ENCODE results near the gene NLRX1. TPM values are rescaled to one million over a fixed set of nuclear protein-coding genes. Genes with fewer than 3 reads are reported as not detected.

NLRX1 gene
- total and polyA plus RNA-seq, 10 of the 15 experiments (the other 5 are each of a cell fraction or from before 2014, with no cell fraction given) = 0.85 to 18.5 (median 10.0) TPM

- no peak for TF ChIP-seq BCLAF1 (IDR thresholded peaks at IDR 0.05)
- no peak for TF ChIP-seq TBL1XR1 (IDR thresholded peaks at IDR 0.05; ENCODE audit: low read depth, low read length)
- TF ChIP-seq ZNF384 (IDR thresholded peaks at IDR 0.05; ENCODE audit: borderline replicate concordance, low read depth, low read length) = no peak
- TF ChIP-seq E2F4 (IDR thresholded peaks at IDR 0.05; ENCODE audit: low read depth, low read length) = no peak
- TF ChIP-seq GATAD2B (conservative IDR thresholded peaks at IDR 0.05; ENCODE audit: low read depth) = no peak
- no peak for TF ChIP-seq ESRRA (IDR thresholded peaks at IDR 0.05; ENCODE audit: low read length)
- no peak for TF ChIP-seq E4F1 (IDR thresholded peaks at IDR 0.05; ENCODE audit: borderline replicate concordance, partially characterized antibody)
These were observed 9.7 kb downstream of the NLRX1 start (continued) for GRCh38 chr11:119178166-119178680.

All from GM12878 (cell line).